ENCODE data around the gene ZSCAN5B.
"Not testable (repeated sequence)": the region's sequence is repeated elsewhere in the genome, so short reads cannot be mapped to it uniquely, and the experiment has no call there.

Gene ZSCAN5B, protein sequence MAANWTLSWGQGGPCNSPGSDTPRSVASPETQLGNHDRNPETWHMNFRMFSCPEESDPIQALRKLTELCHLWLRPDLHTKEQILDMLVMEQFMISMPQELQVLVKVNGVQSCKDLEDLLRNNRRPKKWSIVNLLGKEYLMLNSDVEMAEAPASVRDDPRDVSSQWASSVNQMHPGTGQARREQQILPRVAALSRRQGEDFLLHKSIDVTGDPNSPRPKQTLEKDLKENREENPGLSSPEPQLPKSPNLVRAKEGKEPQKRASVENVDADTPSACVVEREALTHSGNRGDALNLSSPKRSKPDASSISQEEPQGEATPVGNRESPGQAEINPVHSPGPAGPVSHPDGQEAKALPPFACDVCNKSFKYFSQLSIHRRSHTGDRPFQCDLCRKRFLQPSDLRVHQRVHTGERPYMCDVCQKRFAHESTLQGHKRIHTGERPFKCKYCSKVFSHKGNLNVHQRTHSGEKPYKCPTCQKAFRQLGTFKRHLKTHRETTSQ

DNA sequence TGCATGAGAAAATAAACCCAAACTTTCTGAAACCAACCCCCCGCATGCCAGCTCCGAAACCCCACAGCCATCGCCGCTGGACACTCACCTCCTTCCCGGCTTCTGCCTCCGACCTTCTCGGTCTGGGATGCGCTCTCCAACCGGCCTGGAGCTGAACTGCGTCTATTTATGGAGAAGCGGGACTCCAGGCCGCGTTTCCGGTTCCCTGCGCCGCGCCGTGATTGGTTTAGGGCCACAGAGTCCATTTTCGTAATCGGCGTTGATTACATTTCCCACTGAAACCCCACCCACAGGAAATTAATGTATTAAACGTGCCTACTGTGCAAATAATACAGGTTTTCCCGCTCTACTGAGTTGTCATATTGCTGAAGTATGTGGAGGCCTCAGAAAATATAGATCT lies at the start of gene ZSCAN5B:
ZSCAN5B (minus strand) TSS at position 138 of the 400 bp plus-strand sequence. CDS start 4,731 bp downstream, outside the sequence.
- not testable (repeated sequence) for DNase-seq

DNA sequence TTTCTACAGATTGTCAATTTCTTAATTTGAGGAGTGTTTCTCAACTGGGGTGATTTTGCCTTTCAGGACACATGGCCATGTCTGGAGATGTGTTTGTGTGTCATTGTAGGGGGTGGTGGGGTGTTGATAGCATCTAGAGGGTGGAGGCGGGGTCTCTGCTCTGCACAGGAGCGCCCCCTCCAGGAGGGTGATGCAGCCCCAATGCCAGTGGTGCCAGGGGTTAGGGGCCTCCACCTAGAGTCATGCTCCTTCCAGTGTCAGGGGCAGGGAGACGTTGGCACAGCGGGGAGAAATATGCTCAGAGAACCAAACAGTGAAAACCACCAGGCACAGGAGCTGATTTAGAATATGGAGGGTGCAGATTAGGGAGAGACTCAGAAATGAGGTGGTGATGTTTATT lies 48.2 kb upstream of the ZSCAN5B start:
- not testable (repeated sequence) for DNase-seq

DNA sequence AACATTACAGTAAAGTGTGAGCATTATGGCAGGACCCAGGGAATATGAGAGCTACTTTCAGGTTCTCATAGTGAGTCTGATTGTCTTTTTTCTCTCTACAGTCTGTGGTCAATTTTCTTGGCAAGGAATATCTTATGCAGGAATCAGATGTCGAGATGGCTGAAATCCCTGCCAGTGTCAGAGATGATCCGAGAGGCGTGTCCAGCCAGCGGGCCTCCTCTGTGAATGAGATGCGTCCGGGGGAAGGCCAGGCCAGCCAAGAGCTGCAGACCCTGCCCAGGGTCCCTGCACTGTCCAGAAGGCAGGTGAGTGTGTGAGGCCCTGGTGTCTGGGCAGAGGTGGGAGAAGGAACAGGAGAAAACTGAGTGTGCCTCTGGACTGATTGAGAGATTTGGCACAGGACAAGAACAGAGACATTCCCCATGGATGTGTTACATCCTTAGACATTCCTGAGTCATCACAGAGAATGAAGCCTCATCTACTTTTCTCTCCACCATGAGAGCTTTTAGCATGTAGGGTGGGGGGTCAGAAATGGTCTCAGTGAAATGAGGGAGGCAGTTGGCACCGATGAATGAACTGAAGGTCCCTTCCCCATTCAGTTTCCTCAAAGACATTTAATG lies 47.6 kb upstream of the ZSCAN5B start:
- no peak for DNase-seq

DNA sequence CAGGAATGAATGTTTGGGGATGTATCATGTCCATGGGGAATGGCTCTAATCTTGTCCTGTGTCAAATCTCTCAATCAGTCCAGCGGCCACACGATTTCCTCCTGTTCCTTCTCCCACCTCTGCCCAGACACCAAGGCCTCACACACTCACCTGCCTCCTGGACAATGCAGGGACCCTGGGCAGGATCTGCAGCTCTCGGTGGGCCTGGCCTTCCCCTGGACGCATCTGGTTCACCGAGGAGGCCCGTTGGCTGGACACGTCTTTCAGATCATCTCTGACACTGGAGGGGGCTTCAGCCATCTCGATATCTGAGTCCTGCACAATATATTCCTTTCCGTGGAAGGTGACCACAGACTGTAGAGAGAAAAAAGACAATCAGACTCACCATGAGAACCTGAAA lies 25.9 kb upstream of the ZSCAN5B start:
- DNase-seq: no peak

DNA sequence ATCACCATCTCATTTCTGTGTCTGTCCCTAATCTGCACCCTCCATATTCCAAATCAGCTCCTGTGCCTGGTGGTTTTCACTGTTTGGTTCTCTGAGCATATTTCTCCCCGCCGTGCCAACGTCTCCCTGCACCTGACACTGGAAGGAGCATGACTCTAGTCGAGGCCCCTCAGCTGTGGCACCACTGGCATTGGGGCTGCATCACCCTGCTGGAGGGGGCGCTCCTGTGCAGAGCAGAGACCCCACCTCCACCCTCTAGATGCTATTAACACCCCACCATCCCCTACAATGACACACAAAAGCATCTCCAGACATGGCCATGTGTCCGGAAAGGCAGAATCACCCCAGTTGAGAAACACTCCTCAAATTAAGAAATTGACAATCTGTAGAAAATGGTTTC lies 25.3 kb upstream of the ZSCAN5B start:
- no peak for DNase-seq

DNA sequence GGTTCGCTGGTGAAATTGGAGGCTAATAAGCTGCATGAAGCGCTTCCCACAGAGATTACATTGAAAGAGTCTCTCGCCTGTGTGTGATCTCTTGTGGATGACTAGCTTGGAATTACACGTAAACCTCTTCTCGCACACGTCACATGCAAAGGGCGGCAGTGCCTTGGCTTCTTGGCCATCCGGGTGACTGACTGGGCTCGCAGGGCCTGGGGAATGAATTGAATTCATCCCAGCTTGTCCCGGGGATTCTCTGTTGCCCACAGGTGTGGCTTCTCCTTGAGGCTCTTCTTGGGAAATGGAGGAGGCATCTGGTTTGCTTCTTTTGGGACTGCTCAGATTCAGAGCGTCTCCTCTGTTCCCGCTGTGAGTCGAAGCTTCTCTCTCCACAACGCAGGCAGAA lies 24.3 kb upstream of the ZSCAN5B start:
- DNase-seq: no peak

DNA sequence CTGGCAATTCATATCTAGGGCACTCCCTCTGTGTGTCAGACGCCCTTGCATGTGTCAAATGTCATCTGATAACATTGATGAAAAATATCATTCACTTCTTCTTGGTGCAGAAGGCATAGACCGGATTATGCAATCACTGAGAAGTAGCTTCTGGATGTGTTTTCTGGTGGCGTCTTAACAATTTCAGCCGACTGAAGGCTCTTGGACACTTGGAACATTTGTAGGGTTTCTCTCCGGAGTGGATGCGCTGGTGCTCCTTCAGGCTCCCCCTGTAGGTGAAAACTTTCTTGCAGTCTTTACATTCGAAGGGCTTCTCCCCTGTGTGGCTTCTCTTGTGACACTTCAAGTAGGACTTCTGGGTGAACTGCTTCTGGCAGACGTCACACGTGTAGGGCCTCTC lies 23.9 kb upstream of the ZSCAN5B start:
- not testable (repeated sequence) for DNase-seq

DNA sequence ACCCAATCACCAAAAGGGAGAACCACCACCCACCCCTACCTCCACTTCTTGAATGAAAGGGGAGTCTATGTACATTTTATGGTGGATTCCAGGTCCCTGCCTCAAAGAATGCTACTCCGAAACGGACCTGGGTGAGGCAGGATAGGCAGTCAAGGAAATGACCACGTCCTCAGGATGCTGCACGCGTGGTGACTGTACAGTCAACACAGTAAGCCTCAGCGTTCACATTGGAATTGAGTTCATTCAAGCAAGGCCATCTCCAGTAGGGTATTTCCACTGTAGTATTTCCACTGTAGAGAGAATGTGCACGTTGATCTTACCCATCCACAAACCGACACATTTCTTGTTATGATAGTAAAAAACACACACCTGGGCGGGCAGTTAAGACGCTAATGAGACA lies 21.4 kb upstream of the ZSCAN5B start:
- no peak for DNase-seq

DNA sequence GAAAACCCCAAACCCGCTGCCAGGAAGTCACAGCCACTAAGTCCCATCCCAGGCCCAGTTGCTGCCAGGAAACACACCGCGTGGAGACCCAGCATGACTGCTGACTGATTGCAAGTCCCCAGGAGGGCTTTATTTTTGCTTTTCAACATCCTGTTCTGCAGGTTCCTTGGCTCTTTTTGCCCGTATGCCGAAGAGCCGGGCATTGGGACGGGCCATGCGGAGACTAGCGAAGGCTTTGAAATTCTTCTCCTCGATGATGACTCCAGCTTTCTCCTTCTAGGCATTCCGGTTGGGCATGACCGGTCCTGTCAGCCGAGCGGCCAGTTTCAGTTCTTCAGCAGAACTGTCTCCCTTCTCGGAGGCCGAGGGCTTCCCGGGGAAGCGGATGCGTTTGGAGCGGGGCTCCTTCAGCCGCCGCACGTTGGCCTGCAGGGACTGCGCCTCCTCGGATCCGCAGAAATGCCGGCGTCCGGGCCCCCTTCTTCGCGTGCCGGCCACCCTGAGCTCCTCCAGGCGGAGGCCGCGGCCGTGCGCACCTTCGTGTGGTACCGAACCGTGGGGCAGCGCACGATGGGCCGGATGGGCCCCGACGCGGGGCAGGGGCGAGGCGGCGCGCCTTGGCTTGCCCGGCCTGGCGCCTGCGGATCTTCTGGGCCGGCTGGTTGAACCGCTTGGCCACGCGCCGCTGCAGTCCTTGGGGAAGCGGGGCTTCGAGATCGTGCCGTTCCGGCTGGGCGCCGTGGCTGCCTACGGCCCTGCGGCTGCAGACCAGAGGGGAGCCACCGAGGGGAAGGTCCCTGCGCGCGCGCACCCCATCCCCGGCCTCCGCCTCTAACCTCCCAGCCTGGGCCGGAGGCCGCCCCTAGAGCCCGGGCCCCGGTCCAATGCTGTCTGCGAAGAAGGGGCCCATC lies 19.7 kb upstream of the ZSCAN5B start:
- no peak for DNase-seq

DNA sequence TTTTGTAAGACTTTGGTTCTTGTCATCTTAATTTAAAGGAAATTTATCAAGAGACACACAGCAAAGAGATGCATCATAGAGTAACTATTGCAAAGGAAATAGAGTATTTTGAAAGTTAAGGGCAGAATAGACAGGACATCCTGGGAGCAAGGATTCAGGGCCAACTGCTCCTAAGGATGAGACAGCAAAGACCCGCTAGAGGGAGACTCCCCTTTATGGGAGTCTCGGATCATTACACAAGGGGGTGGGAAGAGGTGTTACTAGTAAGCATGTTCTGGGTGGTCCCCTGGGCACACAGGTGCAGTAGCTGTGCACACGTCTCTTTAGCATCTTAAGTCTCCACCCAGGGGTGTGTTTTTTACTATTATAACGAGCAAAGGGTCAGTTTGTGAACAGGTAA lies 14.1 kb upstream of the ZSCAN5B start:
- DNase-seq: no peak

DNA sequence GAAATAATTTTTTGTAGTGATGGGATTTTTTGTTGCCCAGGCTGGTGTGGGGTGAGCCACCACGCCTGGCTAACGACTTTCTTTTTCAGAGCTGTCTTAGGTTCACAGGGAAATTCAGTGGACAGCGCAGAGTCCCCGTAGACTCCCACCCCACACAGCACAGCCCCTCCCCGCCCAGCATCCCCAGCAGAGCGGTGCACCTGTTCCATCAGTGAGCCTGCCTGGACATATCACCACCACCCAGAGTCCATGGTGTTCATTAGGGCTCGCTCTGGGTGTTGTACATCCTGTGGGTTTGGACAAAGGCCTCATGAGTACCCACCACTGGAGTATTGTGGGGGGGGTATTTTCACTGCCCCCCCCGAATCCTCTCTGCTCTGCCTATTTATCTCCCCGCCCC lies 12.5 kb upstream of the ZSCAN5B start:
- DNase-seq: not testable (repeated sequence)

DNA sequence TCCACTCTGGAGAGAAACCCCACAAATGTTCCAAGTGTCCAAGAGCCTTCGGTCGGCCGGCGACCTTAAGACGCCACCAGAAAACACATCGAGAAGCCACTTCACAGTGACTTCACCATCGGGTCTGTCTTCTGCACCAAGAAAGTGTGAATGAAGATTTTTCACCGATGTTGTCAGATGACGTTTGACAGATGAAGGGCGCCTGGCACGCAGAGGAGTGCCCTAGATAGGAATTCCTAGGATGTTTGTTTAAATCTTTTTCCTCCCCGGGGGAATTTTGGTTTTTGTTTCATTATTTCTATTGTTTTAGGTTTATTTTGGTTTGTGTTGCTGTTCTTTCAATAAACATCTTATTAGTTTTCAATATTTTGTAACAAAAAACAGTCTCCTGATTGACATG lies 11.5 kb upstream of the ZSCAN5B start:
- DNase-seq: no peak

DNA sequence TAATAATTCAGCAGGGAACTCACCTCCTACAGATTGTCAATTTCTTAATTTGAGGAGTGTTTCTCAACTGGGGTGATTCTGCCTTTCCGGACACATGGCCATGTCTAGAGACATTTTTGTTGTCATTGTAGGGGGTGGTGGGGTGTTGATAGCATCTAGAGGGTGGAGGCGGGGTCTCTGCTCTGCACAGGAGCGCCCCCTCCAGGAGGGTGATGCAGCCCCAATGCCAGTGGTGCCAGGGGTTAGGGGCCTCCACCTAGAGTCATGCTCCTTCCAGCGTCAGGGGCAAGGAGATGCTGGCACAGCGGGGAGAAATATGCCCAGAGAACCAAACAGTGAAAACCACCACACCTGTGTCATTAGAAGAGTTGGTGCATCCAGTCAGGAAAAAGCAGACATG lies 10.0 kb upstream of the ZSCAN5B start:
- DNase-seq: not testable (repeated sequence)

DNA sequence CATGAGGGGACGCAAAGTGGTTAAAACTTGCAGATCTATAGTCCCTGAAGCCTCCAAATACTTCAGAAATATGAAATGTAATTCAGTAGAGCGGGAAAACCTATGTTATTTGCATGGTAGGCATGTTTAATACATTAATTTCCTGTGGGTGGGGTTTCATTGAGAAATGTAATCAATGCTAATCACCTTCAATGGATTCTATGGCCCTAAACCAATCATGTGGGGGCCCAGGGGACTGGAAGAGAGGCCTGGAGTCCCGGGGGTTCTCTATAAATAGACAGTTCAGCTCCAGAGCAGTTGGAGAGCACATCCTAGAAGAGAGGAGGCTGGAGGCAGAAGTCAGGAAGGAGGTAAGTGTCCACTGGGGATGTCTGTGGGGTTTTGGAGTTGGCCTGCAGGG lies 4.4 kb upstream of the ZSCAN5B start, which contains the start of gene ZSCAN5C:
ZSCAN5C (plus strand) TSS at position 301 of the 400 bp plus-strand sequence. CDS start 3,641 bp downstream, outside the sequence.
- DNase-seq: no peak

DNA sequence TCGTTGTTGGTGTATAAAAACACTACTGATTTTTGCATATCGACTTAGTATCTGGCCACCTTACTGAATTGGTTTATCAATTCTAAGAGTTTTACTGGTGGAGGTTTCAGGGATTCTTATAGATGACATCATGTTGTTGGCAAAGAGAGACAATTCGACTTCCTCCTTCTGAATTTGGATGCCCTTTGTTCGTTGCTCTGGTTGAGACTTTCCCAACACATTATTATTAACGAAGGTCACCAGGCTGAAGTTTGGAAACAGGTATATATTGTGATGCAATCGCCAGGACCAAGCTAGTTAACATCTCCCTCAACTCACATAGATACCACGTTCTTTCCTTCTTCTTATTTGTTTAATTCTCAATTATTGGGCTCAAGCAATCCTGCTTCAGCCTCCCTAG lies 2.1 kb upstream of the ZSCAN5B start:
- DNase-seq: no peak

DNA sequence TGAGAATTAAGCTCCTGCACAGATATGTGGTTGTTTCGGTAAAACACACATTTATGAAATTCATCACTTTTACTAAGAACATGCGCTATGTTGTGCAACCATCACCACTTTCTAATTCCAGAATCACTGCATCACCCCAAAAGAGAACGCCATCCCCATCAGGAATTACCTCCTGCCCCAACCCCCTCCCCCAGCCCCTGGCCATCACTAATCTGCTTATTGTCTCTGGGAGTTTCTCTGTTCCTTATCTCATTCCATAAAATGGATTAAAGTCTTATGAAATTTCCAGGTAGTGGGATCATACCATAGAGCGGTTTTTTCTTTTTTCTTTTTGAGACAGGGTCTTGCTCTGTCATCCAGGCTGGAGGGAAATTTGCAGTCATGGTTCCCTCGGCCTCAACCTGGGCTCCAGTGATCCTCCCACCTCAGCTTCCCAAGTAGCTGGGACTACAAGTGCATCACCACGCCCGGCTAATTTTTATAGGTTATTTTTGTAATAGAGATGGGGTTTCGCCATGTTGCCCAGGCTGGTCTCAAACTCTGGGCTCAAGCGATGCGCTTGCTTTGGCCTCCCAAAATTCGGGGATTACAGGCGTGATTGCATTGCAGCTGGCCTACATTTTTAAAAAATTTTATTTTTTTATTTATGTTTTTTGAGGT lies 3.5 kb downstream of the ZSCAN5B start:
- DNase-seq: no peak

DNA sequence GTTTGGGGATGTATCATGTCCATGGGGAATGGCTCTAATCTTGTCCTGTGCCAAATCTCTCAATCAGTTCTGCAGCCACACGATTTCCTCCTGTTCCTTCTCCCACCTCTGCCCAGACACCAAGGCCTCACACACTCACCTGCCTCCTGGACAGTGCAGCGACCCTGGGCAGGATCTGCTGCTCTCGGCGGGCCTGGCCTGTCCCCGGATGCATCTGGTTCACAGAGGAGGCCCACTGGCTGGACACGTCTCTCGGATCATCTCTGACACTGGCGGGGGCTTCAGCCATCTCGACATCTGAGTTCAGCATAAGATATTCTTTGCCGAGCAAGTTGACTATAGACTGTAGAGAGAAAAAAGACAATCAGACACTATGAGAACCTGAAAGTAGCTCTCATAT lies 5.9 kb downstream of the ZSCAN5B start:
- no peak for DNase-seq

DNA sequence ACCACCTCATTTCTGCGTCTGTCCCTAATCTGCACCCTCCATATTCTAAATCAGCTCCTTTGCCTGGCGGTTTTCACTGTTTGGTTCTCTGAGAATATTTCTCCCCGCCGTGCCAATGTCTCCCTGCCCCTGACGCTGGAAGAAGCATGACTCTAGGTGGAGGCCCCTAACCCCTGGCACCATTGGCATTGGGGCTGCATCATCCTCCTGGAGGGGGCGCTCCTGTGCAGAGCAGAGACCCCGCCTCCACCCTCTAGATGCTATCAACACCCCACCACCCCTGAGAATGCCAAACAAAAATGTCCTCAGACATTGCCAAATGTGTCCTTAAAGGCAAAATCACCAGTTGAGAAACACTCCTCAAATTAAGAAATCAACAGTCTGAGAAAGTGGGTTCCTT lies 6.5 kb downstream of the ZSCAN5B start:
- DNase-seq: no peak

DNA sequence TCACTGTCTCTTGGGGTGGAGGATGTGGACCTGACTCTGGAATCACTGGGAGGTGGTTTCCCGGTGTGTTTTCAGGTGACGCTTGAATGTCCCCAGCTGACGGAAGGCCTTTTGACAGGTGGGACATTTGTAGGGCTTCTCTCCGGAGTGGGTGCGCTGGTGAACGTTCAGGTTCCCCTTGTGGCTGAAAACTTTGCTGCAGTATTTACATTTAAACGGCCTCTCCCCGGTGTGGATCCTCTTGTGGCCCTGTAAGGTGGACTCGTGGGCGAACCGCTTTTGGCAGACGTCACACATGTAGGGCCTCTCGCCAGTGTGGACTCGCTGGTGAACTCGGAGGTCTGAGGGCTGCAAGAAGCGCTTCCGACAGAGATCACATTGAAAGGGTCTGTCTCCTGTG lies 7.8 kb downstream of the ZSCAN5B start:
- DNase-seq: no peak

DNA sequence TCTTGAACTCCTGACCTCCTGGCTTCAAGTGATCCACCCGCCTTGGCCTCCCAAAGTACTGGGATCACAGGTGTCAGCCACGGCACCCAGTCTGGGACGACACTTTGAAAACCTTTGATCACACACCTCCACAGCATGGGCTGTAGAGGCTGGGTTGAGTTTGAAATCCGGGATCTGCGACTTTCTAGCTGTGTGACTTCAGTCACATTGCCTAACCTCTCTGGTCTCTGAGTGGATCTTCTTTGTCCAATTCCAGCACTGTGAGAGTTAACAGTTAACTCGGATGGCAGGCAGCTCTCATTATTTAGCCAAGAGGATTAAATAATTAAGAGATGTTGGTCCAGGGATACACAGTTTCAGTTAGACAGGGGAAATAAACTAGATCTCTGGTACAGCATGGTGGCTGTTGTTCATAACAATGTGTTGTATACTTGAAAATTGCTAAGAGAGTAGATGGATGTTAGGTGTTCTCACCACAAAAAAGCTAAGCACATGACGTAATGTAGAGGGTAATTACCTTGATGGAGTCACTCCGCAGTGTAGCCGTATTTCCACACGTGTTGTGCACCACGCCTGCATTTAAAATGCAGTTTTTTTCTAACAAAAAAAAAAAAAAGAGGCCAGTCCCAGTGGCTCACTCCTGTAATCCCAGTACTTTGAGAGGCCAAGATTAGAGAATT lies 19.9 kb downstream of the ZSCAN5B start:
- no peak for DNase-seq

DNA sequence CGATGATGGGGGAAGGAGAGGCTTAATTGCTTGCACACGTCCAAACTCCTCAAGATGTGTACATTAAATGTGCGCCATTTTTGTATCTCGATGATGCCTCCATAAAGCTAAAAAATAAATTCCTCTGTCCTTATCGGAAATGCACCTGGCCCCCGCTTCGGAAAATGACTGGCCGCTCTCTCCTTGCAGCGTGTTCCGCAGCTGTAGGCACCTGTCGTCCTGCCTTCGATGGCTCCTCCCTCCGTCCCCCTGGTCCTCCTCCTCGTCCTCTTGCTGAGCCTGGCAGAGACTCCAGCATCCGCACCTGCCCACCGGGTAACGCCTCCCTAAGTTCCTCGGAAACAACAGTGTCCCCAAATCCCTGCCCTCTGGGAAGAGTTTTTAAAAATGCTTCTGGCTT lies 20.7 kb downstream of the ZSCAN5B start:
- DNase-seq: no peak

DNA sequence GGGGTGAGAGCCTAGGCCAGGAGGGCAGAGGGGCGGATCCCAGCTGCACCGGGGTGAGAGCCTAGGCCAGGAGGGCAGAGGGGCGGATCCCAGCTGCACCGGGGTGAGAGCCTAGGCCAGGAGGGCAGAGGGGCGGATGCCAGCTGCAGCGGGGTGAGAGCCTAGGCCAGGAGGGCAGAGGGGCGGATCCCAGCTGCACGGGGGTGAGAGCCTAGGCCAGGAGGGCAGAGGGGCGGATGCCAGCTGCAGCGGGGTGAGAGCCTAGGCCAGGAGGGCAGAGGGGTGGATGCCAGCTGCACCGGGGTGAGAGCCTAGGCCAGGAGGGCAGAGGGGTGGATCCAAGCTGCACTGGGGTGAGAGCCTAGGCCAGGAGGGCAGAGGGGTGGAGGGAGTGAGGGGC lies 21.3 kb downstream of the ZSCAN5B start:
- DNase-seq: not testable (repeated sequence)

Measured in activated T-cell treated with anti-CD3 and anti-CD28 coated beads for 4 hours (primary cell).